GM18520 (cell line): ENCODE results near the gene MAPK7.
"Not testable (repeated sequence)": the region's sequence is repeated elsewhere in the genome, so short reads cannot be mapped to it uniquely, and the experiment has no call there.

Experiments
- ATAC-seq: cut with Tn5 transposase; IDR thresholded peaks from one replicate; pipeline ENCODE4 v1.9.1; 2021; ENCODE audit not compliant: unreplicated experiment

The MAPK7 gene

GRCh38 chr17:19342611-19343255 lies 35.6 kb upstream of the MAPK7 start:
- ATAC-seq, result no peak

- no peak for ATAC-seq
These were observed 35.1 kb upstream of the MAPK7 start for GRCh38 chr17:19343256-19343630.

GRCh38 chr17:19343671-19344151 lies 34.6 kb upstream of the MAPK7 start:
- ATAC-seq, result no peak

GRCh38 chr17:19344311-19345066 lies 33.8 kb upstream of the MAPK7 start:
- ATAC-seq, result no peak

GRCh38 chr17:19345067-19345460 lies 33.2 kb upstream of the MAPK7 start:
- ATAC-seq, result no peak

- ATAC-seq, result no peak
These were observed 32.6 kb upstream of the MAPK7 start for GRCh38 chr17:19345486-19346350.

GRCh38 chr17:19346351-19347255 lies 31.7 kb upstream of the MAPK7 start:
- no peak for ATAC-seq

GRCh38 chr17:19347323-19348080 lies 30.8 kb upstream of the MAPK7 start:
- ATAC-seq, result no peak

- ATAC-seq, result no peak
These were observed 30.1 kb upstream of the MAPK7 start for GRCh38 chr17:19348081-19348650.

GRCh38 chr17:19348806-19349205 lies 29.5 kb upstream of the MAPK7 start:
- ATAC-seq, result no peak

GRCh38 chr17:19353401-19353800 lies 24.9 kb upstream of the MAPK7 start:
- ATAC-seq, result not testable (repeated sequence)

- ATAC-seq, result no peak
These were observed 23.6 kb upstream of the MAPK7 start for GRCh38 chr17:19354748-19355147.

GRCh38 chr17:19357351-19357750 lies 20.9 kb upstream of the MAPK7 start:
- ATAC-seq, result no peak

GRCh38 chr17:19357761-19358160 lies 20.5 kb upstream of the MAPK7 start:
- no peak for ATAC-seq

- ATAC-seq, result no peak
These were observed 19.1 kb upstream of the MAPK7 start for GRCh38 chr17:19359151-19359550.

GRCh38 chr17:19359856-19360255 lies 18.4 kb upstream of the MAPK7 start:
- no peak for ATAC-seq

- ATAC-seq, result no peak
These were observed 17.5 kb upstream of the MAPK7 start for GRCh38 chr17:19360772-19361171.

- ATAC-seq, result no peak
These were observed 17.0 kb upstream of the MAPK7 start for GRCh38 chr17:19361326-19361725.

GRCh38 chr17:19361944-19362276 lies 16.4 kb upstream of the MAPK7 start:
- ATAC-seq, result no peak
